ENCODE measurements around the gene EEF1A1.

GRCh38 chr6:73562558-73562957 lies 41.7 kb upstream of the EEF1A1 start:
- TF ChIP-seq, protein P1, sequence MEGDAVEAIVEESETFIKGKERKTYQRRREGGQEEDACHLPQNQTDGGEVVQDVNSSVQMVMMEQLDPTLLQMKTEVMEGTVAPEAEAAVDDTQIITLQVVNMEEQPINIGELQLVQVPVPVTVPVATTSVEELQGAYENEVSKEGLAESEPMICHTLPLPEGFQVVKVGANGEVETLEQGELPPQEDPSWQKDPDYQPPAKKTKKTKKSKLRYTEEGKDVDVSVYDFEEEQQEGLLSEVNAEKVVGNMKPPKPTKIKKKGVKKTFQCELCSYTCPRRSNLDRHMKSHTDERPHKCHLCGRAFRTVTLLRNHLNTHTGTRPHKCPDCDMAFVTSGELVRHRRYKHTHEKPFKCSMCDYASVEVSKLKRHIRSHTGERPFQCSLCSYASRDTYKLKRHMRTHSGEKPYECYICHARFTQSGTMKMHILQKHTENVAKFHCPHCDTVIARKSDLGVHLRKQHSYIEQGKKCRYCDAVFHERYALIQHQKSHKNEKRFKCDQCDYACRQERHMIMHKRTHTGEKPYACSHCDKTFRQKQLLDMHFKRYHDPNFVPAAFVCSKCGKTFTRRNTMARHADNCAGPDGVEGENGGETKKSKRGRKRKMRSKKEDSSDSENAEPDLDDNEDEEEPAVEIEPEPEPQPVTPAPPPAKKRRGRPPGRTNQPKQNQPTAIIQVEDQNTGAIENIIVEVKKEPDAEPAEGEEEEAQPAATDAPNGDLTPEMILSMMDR (IDR thresholded peaks at IDR 0.05; ENCODE audit: insufficient read depth, low read length), result no peak
- no peak for TF ChIP-seq POLR2AphosphoS5 (IDR thresholded peaks at IDR 0.05; ENCODE audit: low read depth)
- no peak for TF ChIP-seq GABPA (IDR thresholded peaks at IDR 0.05; ENCODE audit: low read depth)
- no peak for TF ChIP-seq SPI1 (IDR thresholded peaks at IDR 0.05; ENCODE audit: borderline replicate concordance, low read depth)

All from HL-60 (cell line).